ENCODE results near the gene S100A1.

GRCh38 chr1:153662269-153662668 lies 34.0 kb downstream of the S100A1 start:
- TF ChIP-seq POLR2A (IDR thresholded peaks at IDR 0.05; ENCODE audit: insufficient read depth in 1 of 2, low read depth in 2 of 2, low read length in 2 of 2): no peak
- TF ChIP-seq, protein P1, sequence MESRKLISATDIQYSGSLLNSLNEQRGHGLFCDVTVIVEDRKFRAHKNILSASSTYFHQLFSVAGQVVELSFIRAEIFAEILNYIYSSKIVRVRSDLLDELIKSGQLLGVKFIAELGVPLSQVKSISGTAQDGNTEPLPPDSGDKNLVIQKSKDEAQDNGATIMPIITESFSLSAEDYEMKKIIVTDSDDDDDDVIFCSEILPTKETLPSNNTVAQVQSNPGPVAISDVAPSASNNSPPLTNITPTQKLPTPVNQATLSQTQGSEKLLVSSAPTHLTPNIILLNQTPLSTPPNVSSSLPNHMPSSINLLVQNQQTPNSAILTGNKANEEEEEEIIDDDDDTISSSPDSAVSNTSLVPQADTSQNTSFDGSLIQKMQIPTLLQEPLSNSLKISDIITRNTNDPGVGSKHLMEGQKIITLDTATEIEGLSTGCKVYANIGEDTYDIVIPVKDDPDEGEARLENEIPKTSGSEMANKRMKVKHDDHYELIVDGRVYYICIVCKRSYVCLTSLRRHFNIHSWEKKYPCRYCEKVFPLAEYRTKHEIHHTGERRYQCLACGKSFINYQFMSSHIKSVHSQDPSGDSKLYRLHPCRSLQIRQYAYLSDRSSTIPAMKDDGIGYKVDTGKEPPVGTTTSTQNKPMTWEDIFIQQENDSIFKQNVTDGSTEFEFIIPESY (CRISPR knock-in tag; IDR thresholded peaks at IDR 0.05): no peak
- no peak for TF ChIP-seq ZNF569 (CRISPR knock-in tag; IDR thresholded peaks at IDR 0.05; ENCODE audit: borderline replicate concordance)
